ENCODE measurements around the gene GRIK2.
"Not testable (repeated sequence)": the region's sequence is repeated elsewhere in the genome, so short reads cannot be mapped to it uniquely, and the experiment has no call there.

Gene GRIK2

GRCh38 chr6:101541894-101542293 lies 148.4 kb downstream of the GRIK2 start:
- no peak for DNase-seq

- DNase-seq: no peak
Observed at GRCh38 chr6:101543796-101544195, 150.3 kb downstream of the GRIK2 start.

DNA sequence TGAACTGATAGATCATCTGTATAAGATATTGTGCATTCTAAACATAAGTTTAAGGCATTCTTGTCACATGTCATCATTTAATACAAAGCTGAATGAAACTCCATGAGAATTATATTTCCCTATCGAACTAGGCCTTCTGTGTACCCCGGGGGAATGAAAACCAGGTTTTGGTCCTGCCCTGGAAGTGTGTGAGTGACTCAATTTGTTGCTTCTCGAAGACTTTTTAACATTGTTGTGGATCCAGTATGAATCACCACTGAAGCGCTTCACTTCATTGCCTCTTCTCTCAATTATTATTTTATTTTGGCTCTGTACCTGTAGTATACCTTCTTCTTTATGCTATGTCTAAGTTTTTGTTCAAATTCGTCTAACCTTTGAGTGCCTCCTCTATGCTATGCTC lies 150.8 kb downstream of the GRIK2 start:
- no peak for DNase-seq

DNA sequence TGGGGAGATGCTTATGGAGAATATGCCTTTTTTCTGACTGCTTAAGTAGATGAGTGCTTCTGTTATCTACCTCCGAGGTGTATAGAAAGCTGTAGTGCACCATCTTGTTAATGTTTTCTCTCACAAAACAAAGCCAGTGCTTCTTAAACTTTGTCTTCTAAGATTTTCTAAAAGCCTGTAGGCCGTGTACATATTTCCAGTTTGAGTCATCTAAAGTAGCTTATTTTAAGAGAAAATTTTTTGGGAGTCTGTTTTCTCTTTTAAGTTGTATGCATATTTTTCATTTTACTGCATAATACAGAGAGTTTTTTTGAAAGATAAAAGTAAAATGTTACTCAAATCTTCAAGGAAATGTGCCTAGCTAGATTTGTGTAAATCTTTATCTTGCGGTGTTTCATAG lies 151.7 kb downstream of the GRIK2 start:
- DNase-seq: no peak

- no peak for DNase-seq
Observed at GRCh38 chr6:101550451-101550850, 156.9 kb downstream of the GRIK2 start.

DNA sequence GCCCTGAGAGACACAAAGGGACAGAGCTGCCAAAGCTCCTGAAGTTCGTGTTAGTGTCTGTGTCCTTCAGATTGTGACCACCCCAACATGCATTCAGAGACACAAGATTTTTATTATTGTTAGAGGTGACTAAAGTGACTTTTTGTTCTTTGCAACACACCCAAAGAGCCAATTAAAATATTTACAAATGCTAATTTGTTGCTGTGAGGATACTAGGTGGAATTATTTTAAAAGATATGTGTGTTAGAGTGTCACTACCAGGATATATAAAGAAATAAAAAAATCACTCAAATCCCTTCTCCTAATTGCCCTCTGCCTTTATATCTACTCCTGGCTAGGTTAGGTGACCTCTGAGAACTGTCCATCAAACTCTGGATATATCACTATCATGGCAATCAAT lies 160.7 kb downstream of the GRIK2 start:
- no peak for DNase-seq

GRCh38 chr6:101558712-101559111 lies 165.2 kb downstream of the GRIK2 start:
- DNase-seq: no peak

GRCh38 chr6:101572627-101573026 lies 179.1 kb downstream of the GRIK2 start:
- no peak for DNase-seq

DNA sequence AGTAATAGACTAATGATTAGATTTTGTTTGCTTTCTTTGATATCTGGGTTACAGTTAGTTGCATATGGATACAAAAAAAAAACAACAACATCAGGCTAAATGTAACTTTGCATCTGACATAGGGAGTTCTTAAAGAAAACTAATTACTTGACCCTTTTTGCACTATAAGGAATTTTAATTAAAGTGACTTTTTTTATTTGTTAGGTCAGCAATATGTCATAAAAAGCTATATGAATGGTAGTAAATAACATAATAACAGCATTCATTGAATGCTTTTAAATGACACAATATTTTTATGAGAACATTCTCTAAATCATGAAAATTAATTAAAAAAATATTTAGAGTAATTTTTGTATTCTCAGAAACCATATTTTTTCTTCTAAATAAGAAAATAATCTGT lies 183.6 kb downstream of the GRIK2 start:
- DNase-seq: no peak

GRCh38 chr6:101578306-101578705 lies 184.8 kb downstream of the GRIK2 start:
- DNase-seq: no peak

- DNase-seq: no peak
Observed at GRCh38 chr6:101582792-101583191, 189.3 kb downstream of the GRIK2 start.

- no peak for DNase-seq
Observed at GRCh38 chr6:101585501-101585900, 192.0 kb downstream of the GRIK2 start.

DNA sequence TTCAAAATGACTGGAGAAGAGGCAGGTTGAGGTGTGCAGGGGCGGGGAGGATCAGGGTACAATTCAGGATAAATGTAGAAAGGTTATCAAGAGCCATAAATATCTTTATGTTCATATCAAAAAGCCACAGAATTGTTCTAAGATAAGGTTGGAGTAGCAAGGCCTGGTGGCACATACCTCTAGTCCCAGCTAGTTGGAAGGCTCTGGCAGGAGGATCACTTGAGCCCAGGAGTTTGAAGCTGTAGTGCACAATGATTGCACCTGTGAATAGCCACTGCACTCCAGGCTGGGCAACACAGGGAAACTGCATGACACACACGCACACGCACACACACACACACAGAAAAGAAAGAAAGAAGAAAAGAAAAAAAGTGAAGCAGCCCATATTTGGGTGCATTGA lies 194.8 kb downstream of the GRIK2 start:
- no peak for DNase-seq

- DNase-seq: no peak
Observed at GRCh38 chr6:101595276-101595675, 201.8 kb downstream of the GRIK2 start.

DNA sequence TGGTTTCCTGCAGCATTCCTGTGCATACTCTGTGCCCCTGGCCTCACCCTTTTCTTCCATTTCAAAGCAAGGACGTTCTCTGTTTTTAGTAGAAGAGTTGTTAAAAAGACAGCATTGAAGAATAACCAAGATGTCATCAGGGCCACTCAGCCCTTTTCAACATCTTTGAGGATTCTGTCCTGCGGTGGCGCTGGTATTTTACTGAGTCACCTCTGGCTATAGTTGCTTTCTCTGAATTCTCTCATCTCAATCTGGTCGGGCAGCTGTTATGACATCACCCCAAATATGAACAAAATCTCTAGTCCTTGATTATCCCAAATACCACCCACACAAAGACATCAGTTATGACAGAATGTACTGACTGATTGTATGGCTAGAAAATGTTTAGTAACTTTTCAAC lies 204.2 kb downstream of the GRIK2 start:
- DNase-seq: no peak

- DNase-seq: no peak
Observed at GRCh38 chr6:101605426-101605825, 211.9 kb downstream of the GRIK2 start.

- no peak for DNase-seq
Observed at GRCh38 chr6:101605874-101606273, 212.4 kb downstream of the GRIK2 start.

DNA sequence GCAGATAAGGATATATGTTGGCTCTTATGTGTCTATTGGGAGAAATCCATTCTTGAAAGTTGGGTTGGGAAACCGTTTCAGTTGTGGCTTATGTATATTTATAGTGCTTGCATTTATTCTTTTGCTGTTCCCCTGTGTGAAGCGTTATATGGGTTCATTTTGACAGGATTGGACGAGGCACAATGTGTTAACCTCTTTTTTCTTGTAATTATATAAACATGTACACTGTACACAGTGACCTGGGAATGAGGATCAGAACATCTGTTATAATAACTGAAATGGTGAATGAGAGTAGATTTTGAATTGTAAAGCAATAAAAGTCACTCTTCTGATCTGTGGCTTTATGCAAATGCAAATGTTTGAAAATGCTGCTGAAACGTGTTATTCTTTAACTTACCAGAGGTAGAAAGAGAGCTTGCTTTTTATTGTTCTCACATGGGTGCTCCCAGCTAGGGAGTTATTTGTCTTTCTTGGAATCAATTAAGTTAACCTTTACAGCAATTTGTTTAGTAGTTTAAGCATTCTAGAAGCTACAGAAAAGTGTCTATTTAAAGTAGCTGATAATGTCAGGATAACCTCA lies 213.7 kb downstream of the GRIK2 start:
- DNase-seq: no peak

- DNase-seq: no peak
Observed at GRCh38 chr6:101608703-101609102, 215.2 kb downstream of the GRIK2 start.

- no peak for DNase-seq
Observed at GRCh38 chr6:101613556-101613955, 220.0 kb downstream of the GRIK2 start.

DNA sequence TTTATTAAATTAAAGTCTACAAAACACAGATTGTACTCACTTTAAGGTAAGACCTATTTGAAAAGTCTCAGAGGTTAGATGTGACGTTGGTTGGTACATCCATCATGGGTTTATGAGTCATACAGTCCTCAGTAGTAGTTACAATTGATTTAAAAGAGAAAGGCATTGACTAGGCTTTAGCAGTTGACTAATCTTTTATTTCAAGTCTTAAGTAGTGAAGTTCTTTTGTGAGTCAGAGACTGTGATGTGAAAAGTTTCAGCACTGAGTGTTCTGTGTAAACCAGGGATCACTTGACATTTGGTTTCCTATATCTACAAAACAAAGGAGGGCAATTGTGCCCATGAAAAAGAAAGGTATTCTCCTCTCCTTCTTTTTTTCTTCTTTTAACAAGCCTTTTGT lies 221.3 kb downstream of the GRIK2 start:
- no peak for DNase-seq

- DNase-seq: no peak
Observed at GRCh38 chr6:101626269-101626668, 232.8 kb downstream of the GRIK2 start.

DNA sequence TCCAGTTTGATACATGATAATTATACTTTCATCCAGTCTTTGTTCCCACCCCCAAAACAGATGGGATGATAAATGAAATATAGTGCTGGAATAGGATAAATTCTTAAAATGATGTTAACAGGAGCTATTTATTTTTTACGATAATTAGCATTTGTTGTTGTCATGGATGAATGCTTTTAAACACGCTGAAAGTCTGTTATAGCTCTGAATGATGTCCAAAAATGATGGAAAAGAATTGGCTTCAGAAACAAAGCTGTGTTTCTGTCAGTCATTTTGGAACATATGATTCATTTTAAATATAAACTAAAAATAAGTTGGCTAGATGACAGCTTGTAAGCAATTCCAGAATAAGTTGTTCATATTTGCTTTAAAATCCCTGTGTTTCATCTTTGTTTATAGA lies 237.4 kb downstream of the GRIK2 start:
- DNase-seq: no peak

- DNase-seq: no peak
Observed at GRCh38 chr6:101633081-101633480, 239.6 kb downstream of the GRIK2 start.

GRCh38 chr6:101638865-101639264 lies 245.4 kb downstream of the GRIK2 start:
- not testable (repeated sequence) for DNase-seq

DNA sequence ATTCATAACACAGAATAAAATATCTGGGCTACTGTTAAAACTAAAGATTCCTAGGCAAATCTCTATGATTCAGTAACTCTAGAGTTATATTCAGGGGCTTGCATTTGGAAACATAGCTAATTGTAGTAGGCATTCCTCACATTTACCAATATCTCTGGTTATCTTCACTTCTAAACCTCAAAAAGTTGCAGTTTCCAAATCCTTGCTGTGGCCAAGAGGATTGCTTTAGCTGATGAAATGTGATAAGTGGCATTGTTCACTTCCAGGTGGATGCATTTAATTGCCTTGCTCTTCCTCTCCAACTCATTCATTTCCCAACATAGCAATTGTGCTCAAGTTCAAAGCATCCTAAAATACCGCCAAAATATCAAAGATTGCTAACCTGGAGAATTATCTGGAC lies 246.6 kb downstream of the GRIK2 start:
- DNase-seq: no peak

Data from cortex of kidney (tissue), 1 donor.